ENCODE results near the gene HNRNPA3.
A peak's percentile ranks its signal among the peaks of the same experiment; 100 is the strongest.

The HNRNPA3 gene

GRCh38 chr2:177268187-177268871, 55.7 kb downstream of the HNRNPA3 start:
- CTCF ChIA-PET = no interaction called here
- TF ChIP-seq CTCF (conservative IDR thresholded peaks at IDR 0.05; ENCODE audit: low read depth) = no peak

DNA sequence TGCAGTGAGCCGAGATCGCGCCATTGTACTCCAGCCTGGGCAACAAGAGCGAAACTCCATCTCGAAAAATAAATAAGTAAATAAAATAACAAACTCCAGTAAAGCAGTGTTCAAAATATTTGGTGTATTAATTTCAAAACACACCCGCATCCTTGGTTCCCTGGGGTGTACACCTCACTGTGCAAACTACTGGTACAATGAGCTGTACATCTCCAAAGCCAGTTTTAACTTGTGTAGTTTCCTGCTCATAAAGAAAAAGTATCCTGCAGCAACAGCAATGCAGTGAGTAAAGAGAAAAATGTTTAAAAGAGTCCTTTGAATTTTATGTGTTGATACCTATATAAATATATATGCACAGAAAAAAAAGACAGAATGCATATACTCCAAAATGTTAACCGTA, 56.3 kb downstream of the HNRNPA3 start:
- TF ChIP-seq CTCF (conservative IDR thresholded peaks at IDR 0.05; ENCODE audit: low read depth) = no peak
- CTCF ChIA-PET = no interaction called here
- H3K27ac ChIP-seq = peak overlapping the region; percentile 62
- DNase-seq (ENCODE audit: low spot score) = no peak
- POLR2A ChIA-PET (ENCODE audit: low non-redundant PET) = no interaction called here

More at GRCh38 chr2:177268187-177268871, 55.7 kb downstream of the HNRNPA3 start:
- H3K27ac ChIP-seq = peak overlapping the region; percentile 62
- POLR2A ChIA-PET (ENCODE audit: low non-redundant PET) = interaction anchor here (1.0 kb wide), 1 partner anchor 15 kb away, joined by 3 read pairs; no protein-coding TSS in a partner anchor
- no peak for DNase-seq (ENCODE audit: low spot score)

DNA sequence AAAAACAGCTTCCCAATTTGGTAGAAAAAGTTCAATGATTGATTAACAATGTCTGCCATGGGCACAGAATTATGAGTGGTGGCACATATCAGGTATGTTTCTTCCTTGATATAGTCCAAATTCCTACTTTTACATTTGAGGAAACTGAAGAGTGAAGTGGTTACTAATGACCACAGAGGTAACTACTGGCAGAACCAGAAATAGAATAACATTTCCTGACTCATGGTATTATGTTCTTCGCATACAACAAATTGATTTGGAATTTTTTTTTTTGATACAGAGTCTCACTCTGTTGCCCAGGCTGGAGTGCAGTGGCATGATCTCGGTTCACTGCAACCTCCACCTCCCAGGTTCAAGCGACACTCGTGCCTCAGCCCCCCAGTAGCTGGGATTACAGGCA, 57.9 kb downstream of the HNRNPA3 start:
- TF ChIP-seq CTCF (conservative IDR thresholded peaks at IDR 0.05; ENCODE audit: low read depth) = no peak
- ChIA-PET POLR2A (ENCODE audit: low non-redundant PET) (no interaction called here), CTCF (no interaction called here)
- no peak overlapping the region for H3K27ac ChIP-seq
- DNase-seq (ENCODE audit: low spot score) = no peak

DNA sequence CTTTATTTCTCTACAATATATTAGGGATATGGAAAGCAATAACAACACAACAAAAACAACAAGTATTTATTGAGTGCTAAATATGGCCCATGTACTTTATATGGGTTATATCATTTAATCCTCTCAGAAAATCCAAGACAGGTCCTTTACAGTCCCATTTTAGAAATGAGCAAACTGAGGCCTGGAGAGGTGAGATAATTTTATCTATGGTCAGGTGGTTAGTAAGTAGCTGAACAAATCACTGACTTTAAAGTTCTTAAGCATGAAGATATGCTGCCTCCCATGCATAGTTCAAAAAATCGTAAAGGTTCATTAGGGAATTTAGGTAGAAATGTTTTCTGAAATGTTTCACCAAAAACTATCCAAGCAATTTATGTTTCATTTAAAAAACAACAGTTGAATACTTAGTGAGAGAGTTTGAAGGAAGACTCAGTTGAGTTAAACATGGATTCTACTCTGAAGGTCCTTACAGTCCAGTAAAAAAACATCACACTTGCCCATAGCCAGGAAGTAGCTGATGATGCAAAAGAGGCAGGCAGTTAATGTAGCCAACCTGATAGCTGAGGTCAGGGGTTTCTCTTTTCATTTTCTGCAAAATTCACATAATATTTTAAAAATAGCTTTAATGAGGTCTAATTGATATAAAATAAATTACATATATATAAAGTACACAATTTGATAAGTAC, 59.5 kb downstream of the HNRNPA3 start:
- TF ChIP-seq CTCF (conservative IDR thresholded peaks at IDR 0.05; ENCODE audit: low read depth) = no peak
- no peak overlapping the region for H3K27ac ChIP-seq
- no peak for DNase-seq (ENCODE audit: low spot score)
- ChIA-PET POLR2A (ENCODE audit: low non-redundant PET) (no interaction called here), CTCF (interaction anchor here (0.5 to 1.0 kb wide), 4 partner anchors 9 to 548 kb away, joined by 3 to 7 read pairs (median 4); no protein-coding TSS in a partner anchor)

DNA sequence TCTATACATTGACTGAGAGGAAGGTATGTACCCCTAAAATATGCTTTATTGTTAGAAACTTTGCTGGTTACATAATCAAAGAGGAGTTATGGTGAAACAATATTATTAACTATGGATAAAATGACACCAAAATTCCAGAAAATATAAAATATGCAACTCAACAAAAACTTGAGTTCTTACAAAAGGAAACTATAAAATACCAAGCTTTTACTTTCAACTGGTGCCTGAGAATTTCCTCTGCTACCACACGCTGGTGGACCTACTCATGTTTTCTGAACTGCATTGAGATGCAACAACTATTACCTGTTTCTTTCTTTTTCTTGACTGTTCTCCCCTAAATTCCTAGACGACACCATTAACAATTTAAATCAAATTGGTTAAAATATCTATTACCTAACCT, 60.2 kb downstream of the HNRNPA3 start:
- CTCF ChIA-PET = interaction anchor here (0.8 kb wide), 1 partner anchor 217 kb away, joined by 5 read pairs; no protein-coding TSS in a partner anchor
- POLR2A ChIA-PET (ENCODE audit: low non-redundant PET) = no interaction called here
- TF ChIP-seq CTCF (conservative IDR thresholded peaks at IDR 0.05; ENCODE audit: low read depth) = no peak
- H3K27ac ChIP-seq = no peak overlapping the region
- no peak for DNase-seq (ENCODE audit: low spot score)

- ChIA-PET POLR2A (ENCODE audit: low non-redundant PET) (no interaction called here), CTCF (interaction anchor here (0.6 to 0.8 kb wide), 2 partner anchors 78 to 216 kb away, joined by 3 to 5 read pairs; no protein-coding TSS in a partner anchor)
- TF ChIP-seq CTCF (conservative IDR thresholded peaks at IDR 0.05; ENCODE audit: low read depth) = no peak
- DNase-seq (ENCODE audit: low spot score) = no peak
- no peak overlapping the region for H3K27ac ChIP-seq
These were observed 60.8 kb downstream of the HNRNPA3 start for GRCh38 chr2:177273408-177273807.
